Mesenchymal stem cell (in vitro differentiated cells and primary cell): ENCODE results near the gene IL24. TPM values are rescaled to one million over a fixed set of nuclear protein-coding genes. Genes with fewer than 3 reads are reported as not detected.
A peak's percentile ranks its signal among the peaks of the same experiment; 100 is the strongest.

Experiments used
- DNase-seq: peaks from one replicate; pipeline ENCODE4 v3.0.0-alpha.2; 2013
- H2AFZ ChIP-seq: one replicate; pipeline ENCODE4 v1.6.1; 2013; ENCODE audit warnings: low read depth, mild to moderate bottlenecking, control low read depth, inconsistent platforms, low read length, moderate library complexity
- H2AK5ac ChIP-seq: 2 replicates; pipeline ENCODE4 v1.6.1; 2013; ENCODE audit warnings: low read length, moderate library complexity, mild to moderate bottlenecking, inconsistent platforms; ENCODE audit not compliant: severe bottlenecking
- H2BK120ac ChIP-seq: one replicate; pipeline ENCODE4 v1.6.1; 2013; ENCODE audit warnings: low read depth, mild to moderate bottlenecking, inconsistent platforms, low read length, moderate library complexity
- H2BK12ac ChIP-seq, 2 experiments: one replicate each; pipeline ENCODE4 v1.6.1; 2013; ENCODE audit warnings: inconsistent platforms in 2 of 2, low read length in 2 of 2, mild to moderate bottlenecking in 2 of 2, moderate library complexity in 2 of 2, control low read depth in 1 of 2
- H2BK15ac ChIP-seq: one replicate; pipeline ENCODE4 v1.6.1; 2013; ENCODE audit warnings: mild to moderate bottlenecking, low read depth, inconsistent platforms; ENCODE audit not compliant: poor library complexity, severe bottlenecking
- H2BK5ac ChIP-seq: 2 replicates; pipeline ENCODE4 v1.6.1; 2013; ENCODE audit warnings: low read depth, mild to moderate bottlenecking, low read length, control low read depth, inconsistent platforms; ENCODE audit not compliant: poor library complexity, severe bottlenecking
- H3K14ac ChIP-seq, 2 experiments: one replicate each; pipeline ENCODE4 v1.6.1; 2013; ENCODE audit warnings: inconsistent platforms in 2 of 2, low read length in 2 of 2, control low read depth in 1 of 2, mild to moderate bottlenecking in 1 of 2, moderate library complexity in 1 of 2
- H3K18ac ChIP-seq, 2 experiments: one replicate each; pipeline ENCODE4 v1.6.1; 2013; ENCODE audit warnings: inconsistent platforms in 2 of 2, low read length in 2 of 2, control low read depth in 1 of 2, low read depth in 1 of 2, mild to moderate bottlenecking in 1 of 2
- H3K23ac ChIP-seq, 2 experiments: one replicate each; pipeline ENCODE4 v1.6.1; 2013; ENCODE audit warnings: inconsistent platforms in 2 of 2, low read length in 2 of 2, mild to moderate bottlenecking in 2 of 2, moderate library complexity in 2 of 2, control low read depth in 1 of 2
- H3K27ac ChIP-seq: 2 replicates; pipeline ENCODE4 v1.5.1; 2013; ENCODE audit warnings: mild to moderate bottlenecking, moderate library complexity, low read length, control low read depth, inconsistent platforms; ENCODE audit not compliant: poor library complexity, severe bottlenecking
- H3K27me3 ChIP-seq, 2 experiments: 2 replicates each; pipeline versions ENCODE4 v1.6.1 to v1.7.0; 2013; ENCODE audit warnings: low read length in 2 of 2, mild to moderate bottlenecking in 2 of 2, moderate library complexity in 2 of 2, control low read depth in 1 of 2, inconsistent platforms in 1 of 2; ENCODE audit not compliant: control insufficient read depth in 1 of 2, insufficient read depth in 1 of 2
- H3K36me3 ChIP-seq, 2 experiments: 2 replicates each; pipeline versions ENCODE4 v1.6.1 to v1.7.0; 2013; ENCODE audit warnings: low read length in 2 of 2, control low read depth in 1 of 2, inconsistent platforms in 1 of 2, low read depth in 1 of 2, mild to moderate bottlenecking in 1 of 2; ENCODE audit not compliant: insufficient read depth in 2 of 2, control insufficient read depth in 1 of 2
- H3K4ac ChIP-seq, 2 experiments: one replicate each; pipeline ENCODE4 v1.6.1; 2013; ENCODE audit warnings: inconsistent platforms in 2 of 2, low read length in 2 of 2, mild to moderate bottlenecking in 2 of 2, moderate library complexity in 2 of 2, control low read depth in 1 of 2, low read depth in 1 of 2
- H3K4me1 ChIP-seq: 2 replicates; pipeline ENCODE4 v1.6.1; 2013; ENCODE audit warnings: low read depth, low read length, control low read depth; ENCODE audit not compliant: control insufficient read depth, insufficient read depth
- H3K4me2 ChIP-seq: 2 replicates; pipeline ENCODE4 v1.6.1; 2013; ENCODE audit warnings: low read length, mild to moderate bottlenecking, inconsistent platforms; ENCODE audit not compliant: poor library complexity, severe bottlenecking
- H3K4me3 ChIP-seq, 2 experiments: 2 replicates each; pipeline versions ENCODE4 v1.5.1 to v1.7.0; 2013; ENCODE audit warnings: low read length in 2 of 2, mild to moderate bottlenecking in 2 of 2, control low read depth in 1 of 2, low read depth in 1 of 2; ENCODE audit not compliant: insufficient read depth in 1 of 2
- H3K79me1 ChIP-seq: replicated peaks from 2 replicates; pipeline ENCODE4 v1.6.1; 2013; ENCODE audit warnings: mild to moderate bottlenecking, control low read depth, low read length, inconsistent platforms; ENCODE audit not compliant: poor library complexity, severe bottlenecking
- H3K9ac ChIP-seq: 2 replicates; pipeline ENCODE4 v1.7.0; 2013; ENCODE audit warnings: mild to moderate bottlenecking, low read length, moderate library complexity
- H3K9me3 ChIP-seq: 2 replicates; pipeline ENCODE4 v1.7.0; 2013; ENCODE audit warnings: mild to moderate bottlenecking, low read length; ENCODE audit not compliant: control insufficient read depth
- H4K8ac ChIP-seq: one replicate; pipeline ENCODE4 v1.6.1; 2013; ENCODE audit warnings: inconsistent platforms, mild to moderate bottlenecking, low read length, moderate library complexity
- H4K91ac ChIP-seq: one replicate; pipeline ENCODE4 v1.6.1; 2013; ENCODE audit warnings: mild to moderate bottlenecking, low read length, inconsistent platforms
- WGBS: methylation state at CpG from one replicate; pipeline ENCODE4 v1.1.7; 2013; ENCODE audit warnings: mixed read lengths; 5-methylcytosine and 5-hydroxymethylcytosine counted together
- polyA plus RNA-seq, 2 experiments: library from polyadenylated mRNA; stranded (reverse); fragments of 200-250 nt; gene quantifications; one replicate each; pipeline ENCODE4 v1.2.3, GENCODE V29; 2013

Gene IL24
- 1.2 TPM for polyA plus RNA-seq (2013, experiment 1 of 2)
- 1.5 TPM for polyA plus RNA-seq (2013, experiment 2 of 2)

GRCh38 chr1:206897175-206897574 is at the start of gene IL24:
Gene IL24, plus strand, starts transcription at chr1:206897443. Its CDS starts 390 bp downstream, at chr1:206897833.
- Histone ChIP-seq H3K36me3 (no peaks in the 10 kb centered on the region), H2BK120ac (no peak within 1 kb of the TSS), H2BK12ac (peak within 1 kb of the TSS; percentile 61 to 69), H2AK5ac (no peak within 1 kb of the TSS), H3K4ac (peak within 1 kb of the TSS; percentile 13 to 51), H3K23ac (no peak within 1 kb of the TSS), H3K9ac (peak within 1 kb of the TSS; percentile 53), H3K9me3 (no peaks in the 10 kb centered on the region), H2AFZ (no peak within 1 kb of the TSS), H2BK5ac (no peak within 1 kb of the TSS), H2BK15ac (peak within 1 kb of the TSS; percentile 32), H4K91ac (peak within 1 kb of the TSS; percentile 65), H3K4me1 (peaks cover 7% of the 10 kb centered on the region), H3K27ac (no peak within 1 kb of the TSS), H3K14ac (no peak within 1 kb of the TSS), H3K27me3 (peaks cover 0 to 2% of the 10 kb centered on the region in 2 experiments), H4K8ac (peak within 1 kb of the TSS; percentile 50), H3K4me2 (no peak within 1 kb of the TSS), H3K79me1 (no peaks in the 10 kb centered on the region), H3K18ac (peak within 1 kb of the TSS; percentile 25 to 82), H3K4me3 (no peak within 1 kb of the TSS)
- DNase-seq = no peak
- WGBS = 59% methylated on average over 4 of the region's 4 CpGs

GRCh38 chr1:206847946-206848345 is 49.3 kb upstream of the IL24 start:
- Histone ChIP-seq H3K14ac (no peak overlapping the region), H3K36me3 (no peaks in the 10 kb centered on the region), H3K4me3 (no peak overlapping the region), H2BK12ac (no peak overlapping the region), H3K9me3 (no peaks in the 10 kb centered on the region), H3K18ac (no peak overlapping the region), H2BK120ac (no peak overlapping the region), H2BK5ac (no peak overlapping the region), H3K4ac (no peak overlapping the region), H3K79me1 (no peaks in the 10 kb centered on the region), H2AK5ac (no peak overlapping the region), H3K27me3 (no peaks in the 10 kb centered on the region), H2BK15ac (no peak overlapping the region), H3K27ac (no peak overlapping the region), H3K4me1 (no peaks in the 10 kb centered on the region), H2AFZ (no peak overlapping the region), H3K4me2 (no peak overlapping the region), H3K9ac (no peak overlapping the region), H4K8ac (no peak overlapping the region), H3K23ac (no peak overlapping the region), H4K91ac (no peak overlapping the region)
- no peak for DNase-seq
- no CpG with 5 or more reads among the region's 1 CpG for WGBS

- Histone ChIP-seq H2BK5ac (no peak overlapping the region), H3K27ac (no peak overlapping the region), H4K8ac (no peak overlapping the region), H3K9me3 (no peaks in the 10 kb centered on the region), H3K4me1 (no peaks in the 10 kb centered on the region), H3K18ac (no peak overlapping the region), H2AFZ (no peak overlapping the region), H3K36me3 (no peaks in the 10 kb centered on the region), H2BK15ac (no peak overlapping the region), H3K4me2 (no peak overlapping the region), H3K9ac (no peak overlapping the region), H3K4ac (no peak overlapping the region), H3K4me3 (no peak overlapping the region), H3K14ac (no peak overlapping the region), H3K27me3 (no peaks in the 10 kb centered on the region), H3K79me1 (no peaks in the 10 kb centered on the region), H2BK12ac (no peak overlapping the region), H4K91ac (no peak overlapping the region), H3K23ac (no peak overlapping the region), H2BK120ac (no peak overlapping the region), H2AK5ac (no peak overlapping the region)
- DNase-seq = no peak
- no CpG with 5 or more reads among the region's 2 CpGs for WGBS
Observed at GRCh38 chr1:206850401-206850800, 46.8 kb upstream of the IL24 start.

GRCh38 chr1:206851341-206852010 is 45.8 kb upstream of the IL24 start:
- H3K4me1 ChIP-seq = no peaks in the 10 kb centered on the region
- no peak overlapping the region for H3K18ac ChIP-seq
- no peak overlapping the region for H2BK12ac ChIP-seq
- 89% methylated on average over 1 of the region's 5 CpGs for WGBS
- H2BK15ac ChIP-seq = no peak overlapping the region
- H2AK5ac ChIP-seq = no peak overlapping the region
- no peak overlapping the region for H3K4me2 ChIP-seq
- H3K36me3 ChIP-seq = no peaks in the 10 kb centered on the region
- no peaks in the 10 kb centered on the region for H3K9me3 ChIP-seq
- H2AFZ ChIP-seq = no peak overlapping the region
- no peak overlapping the region for H3K4ac ChIP-seq
- H3K9ac ChIP-seq = peak overlapping the region; percentile 53
- peak; percentile 60 for DNase-seq
- H4K91ac ChIP-seq = no peak overlapping the region
- peaks cover 0 to 10% of the 10 kb centered on the region in 2 experiments for H3K27me3 ChIP-seq
- no peak overlapping the region for H4K8ac ChIP-seq
- no peak overlapping the region for H3K27ac ChIP-seq
- H2BK120ac ChIP-seq = no peak overlapping the region
- H3K14ac ChIP-seq = no peak overlapping the region
- no peak overlapping the region for H3K23ac ChIP-seq
- no peaks in the 10 kb centered on the region for H3K79me1 ChIP-seq
- H2BK5ac ChIP-seq = no peak overlapping the region
- H3K4me3 ChIP-seq = no peak overlapping the region
